Glutamatergic neuron (in vitro differentiated cells): ENCODE measurements around the gene CLIP3. TPM values are rescaled to one million over a fixed set of nuclear protein-coding genes. Genes with fewer than 3 reads are reported as not detected.

Experiments
- DNase-seq: peaks from one replicate; pipeline ENCODE4 v3.0.0; 2022
- H3K27ac Mint-ChIP-seq: one replicate; pipeline ENCODE4 v1.8.0; 2020; ENCODE audit warnings: mild to moderate bottlenecking, mixed read lengths, inconsistent platforms; ENCODE audit not compliant: unreplicated experiment
- H3K27me3 Mint-ChIP-seq: one replicate; pipeline ENCODE4 v1.8.0; 2020; ENCODE audit warnings: mild to moderate bottlenecking, moderate library complexity, mixed read lengths, inconsistent platforms; ENCODE audit not compliant: unreplicated experiment
- H3K36me3 Mint-ChIP-seq: one replicate; pipeline ENCODE4 v1.8.0; 2020; ENCODE audit warnings: mild to moderate bottlenecking, mixed read lengths, inconsistent platforms; ENCODE audit not compliant: unreplicated experiment
- H3K4me1 Mint-ChIP-seq: one replicate; pipeline ENCODE4 v1.8.0; 2020; ENCODE audit warnings: mild to moderate bottlenecking, low read depth, mixed read lengths, inconsistent platforms; ENCODE audit not compliant: unreplicated experiment
- H3K4me3 Mint-ChIP-seq: one replicate; pipeline ENCODE4 v1.8.0; 2020; ENCODE audit warnings: mild to moderate bottlenecking, mixed read lengths, inconsistent platforms; ENCODE audit not compliant: unreplicated experiment
- H3K9me3 Mint-ChIP-seq: one replicate; pipeline ENCODE4 v1.8.0; 2020; ENCODE audit warnings: mild to moderate bottlenecking, moderate library complexity, mixed read lengths, inconsistent platforms; ENCODE audit not compliant: unreplicated experiment
- CTCF ChIP-seq: fragments of 200-600 bp; sonication (generic); IDR thresholded peaks from one replicate; pipeline ENCODE4 v1.5.0; 2021; ENCODE audit not compliant: partially characterized antibody, unreplicated experiment
- total RNA-seq: library from RNA; stranded (reverse); fragmentation: NEBNext Ultra II Directional; extraction: Animal tissue kit (Norgen Biotek cat#: 25700); gene quantifications from one replicate; pipeline ENCODE4 v1.2.1, GENCODE V29; 2021; ENCODE audit not compliant: unreplicated experiment

The CLIP3 gene
- total RNA-seq, 1 donor from 2014 or later = 146 TPM

GRCh38 chr19:36040495-36040894 is 7.8 kb upstream of the CLIP3 start:
- no peaks in the 10 kb centered on the region for H3K36me3 Mint-ChIP-seq
- peaks cover 9% of the 10 kb centered on the region for H3K27me3 Mint-ChIP-seq
- H3K4me3 Mint-ChIP-seq = no peak overlapping the region
- DNase-seq = no peak
- H3K4me1 Mint-ChIP-seq = no peaks in the 10 kb centered on the region
- no peak overlapping the region for H3K27ac Mint-ChIP-seq
- TF ChIP-seq CTCF = no peak
- no peaks in the 10 kb centered on the region for H3K9me3 Mint-ChIP-seq

- H3K4me1 Mint-ChIP-seq = peaks cover 3% of the 10 kb centered on the region
- H3K27ac Mint-ChIP-seq = peak overlapping the region; percentile 9
- H3K4me3 Mint-ChIP-seq = peak overlapping the region; percentile 92
- H3K36me3 Mint-ChIP-seq = no peaks in the 10 kb centered on the region
- H3K27me3 Mint-ChIP-seq = peaks cover 11% of the 10 kb centered on the region
- DNase-seq = no peak
- TF ChIP-seq CTCF = no peak
- H3K9me3 Mint-ChIP-seq = peaks cover 5% of the 10 kb centered on the region
Observed at GRCh38 chr19:36031308-36031707, 1.4 kb downstream of the CLIP3 start.

- DNase-seq = no peak
- Mint-ChIP-seq H3K9me3 (peaks cover 5% of the 10 kb centered on the region), H3K27me3 (peaks cover 12% of the 10 kb centered on the region), H3K4me3 (peak overlapping the region; percentile 14), H3K27ac (no peak overlapping the region), H3K4me1 (peaks cover 3% of the 10 kb centered on the region), H3K36me3 (no peaks in the 10 kb centered on the region)
- no peak for TF ChIP-seq CTCF
Observed at GRCh38 chr19:36030264-36031148, 2.2 kb downstream of the CLIP3 start.

GRCh38 chr19:36028313-36029041 is 4.2 kb downstream of the CLIP3 start:
- Mint-ChIP-seq H3K4me3 (no peak overlapping the region), H3K27me3 (peaks cover 11% of the 10 kb centered on the region), H3K9me3 (peaks cover 2% of the 10 kb centered on the region), H3K36me3 (peaks cover 4% of the 10 kb centered on the region), H3K27ac (no peak overlapping the region), H3K4me1 (peaks cover 3% of the 10 kb centered on the region)
- no peak for DNase-seq
- TF ChIP-seq CTCF = no peak

- Mint-ChIP-seq H3K27ac (no peak overlapping the region), H3K4me3 (no peak overlapping the region), H3K36me3 (peaks cover 7% of the 10 kb centered on the region), H3K9me3 (no peaks in the 10 kb centered on the region), H3K4me1 (peaks cover 3% of the 10 kb centered on the region), H3K27me3 (peaks cover 14% of the 10 kb centered on the region)
- no peak for TF ChIP-seq CTCF
- no peak for DNase-seq
Observed at GRCh38 chr19:36027696-36028095, 5.0 kb downstream of the CLIP3 start.
